AG09309 (cell line): Measurements from ENCODE around the gene ENTPD6.
"Not testable (repeated sequence)": the region's sequence is repeated elsewhere in the genome, so short reads cannot be mapped to it uniquely, and the experiment has no call there.

Source experiments
- DNase-seq: peaks from one replicate; pipeline ENCODE4 v3.0.0-alpha.2; 2010; ENCODE audit warnings: low read depth
- H3K4me3 ChIP-seq: 2 replicates; pipeline ENCODE4 v1.5.1; 2011; ENCODE audit warnings: mild to moderate bottlenecking, low read depth, low read length, moderate library complexity; ENCODE audit not compliant: control insufficient read depth
- CTCF ChIP-seq: IDR thresholded peaks from 2 replicates; pipeline ENCODE4 v1.5.1; 2011; ENCODE audit warnings: mild to moderate bottlenecking, low read depth, low read length, inconsistent platforms; ENCODE audit not compliant: insufficient read depth, control insufficient read depth; ENCODE audit errors: missing control alignments

The ENTPD6 gene

DNA sequence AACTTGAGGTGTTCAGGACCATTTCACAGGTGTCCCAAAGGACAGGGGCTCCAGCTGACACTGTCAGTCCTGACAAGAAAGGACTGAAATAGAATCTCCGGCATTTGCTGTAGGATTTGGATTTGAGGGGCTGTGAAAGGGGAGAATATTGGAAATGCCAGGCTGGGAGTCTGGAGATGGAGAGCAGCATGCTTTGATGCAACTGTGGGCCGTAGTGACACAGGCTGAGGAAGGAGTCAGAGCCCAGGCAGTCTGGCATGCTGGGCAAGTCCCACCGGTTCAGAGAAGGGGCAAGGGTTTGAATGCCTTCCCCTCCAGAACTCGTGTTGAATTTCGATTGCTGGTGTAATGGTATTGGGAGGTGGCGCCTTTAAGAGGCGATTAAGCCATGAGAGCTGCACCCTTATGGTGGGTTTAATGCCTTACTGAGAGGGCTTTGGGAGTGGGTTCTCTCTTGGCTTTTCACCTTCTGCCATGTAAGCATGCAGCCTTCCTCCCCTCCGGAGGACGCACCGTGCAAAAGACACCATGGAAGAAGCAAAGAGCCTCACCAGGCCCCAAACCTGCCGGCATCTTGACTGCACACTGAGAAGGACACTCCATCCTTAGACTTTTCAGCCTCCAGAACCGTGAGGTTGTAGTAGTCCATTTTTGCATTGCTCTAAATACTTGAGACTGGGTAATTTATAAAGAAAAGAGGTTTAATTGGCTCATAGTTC lies 43.0 kb downstream of the ENTPD6 start:
- no peak for TF ChIP-seq CTCF
- no peak overlapping the region for H3K4me3 ChIP-seq
- no peak for DNase-seq

GRCh38 chr20:25239387-25240370 lies 44.2 kb downstream of the ENTPD6 start:
- no peak for TF ChIP-seq CTCF
- no peak overlapping the region for H3K4me3 ChIP-seq
- DNase-seq, result no peak

- not testable (repeated sequence) for H3K4me3 ChIP-seq, DNase-seq
Measured at GRCh38 chr20:25240851-25241658, 45.5 kb downstream of the ENTPD6 start.

DNA sequence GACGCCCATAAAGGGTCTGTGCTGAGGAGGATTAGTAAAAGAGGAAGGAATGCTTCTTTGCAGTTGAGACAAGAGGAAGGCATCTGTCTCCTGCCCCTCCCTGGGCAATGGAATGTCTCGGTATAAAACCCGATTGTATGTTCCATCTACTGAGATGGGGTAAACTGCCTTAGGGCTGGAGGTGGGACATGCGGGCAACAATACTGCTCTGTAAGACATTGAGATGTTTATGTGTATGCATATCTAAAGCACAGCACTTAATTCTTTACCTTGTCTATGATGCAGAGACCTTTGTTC lies 46.1 kb downstream of the ENTPD6 start:
- H3K4me3 ChIP-seq, result not testable (repeated sequence)

DNA sequence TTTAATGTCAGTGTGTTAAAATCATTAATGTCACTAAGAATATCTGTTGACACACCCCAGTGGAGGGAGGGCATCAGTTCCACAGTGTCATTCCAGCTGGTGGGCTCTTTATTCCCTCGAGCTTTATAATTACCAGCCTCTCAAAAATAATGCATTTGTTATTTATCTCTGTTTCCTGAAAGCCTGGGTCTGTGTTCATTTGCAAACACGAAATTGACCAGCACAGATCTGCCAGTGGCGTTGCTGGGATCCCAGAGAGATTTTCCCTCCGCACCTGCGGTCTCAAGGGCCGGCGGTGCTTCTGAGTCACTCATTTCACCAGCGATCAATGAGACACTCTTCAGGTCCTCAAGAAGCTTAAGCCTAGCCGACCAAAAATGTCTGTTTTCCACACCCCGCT lies 46.7 kb downstream of the ENTPD6 start:
- no peak for DNase-seq
- no peak overlapping the region for H3K4me3 ChIP-seq
- no peak for TF ChIP-seq CTCF

More for the DNA sequence above, 46.1 kb downstream of the ENTPD6 start:
- not testable (repeated sequence) for DNase-seq

GRCh38 chr20:25243416-25243979 lies 48.0 kb downstream of the ENTPD6 start:
- no peak for TF ChIP-seq CTCF
- H3K4me3 ChIP-seq, result no peak overlapping the region
- no peak for DNase-seq

- TF ChIP-seq CTCF, result no peak
- DNase-seq, result no peak
- H3K4me3 ChIP-seq, result no peak overlapping the region
Measured at GRCh38 chr20:25244976-25245375, 49.5 kb downstream of the ENTPD6 start.
